Skeletal muscle satellite cell (primary cell): ENCODE results near the gene FGR.

ENCODE experiments used
- H3K27me3 ChIP-seq: 2 replicates; pipeline ENCODE4 v1.7.0; 2013; ENCODE audit warnings: low read length; ENCODE audit not compliant: control insufficient read depth, insufficient read depth
- H3K36me3 ChIP-seq: 2 replicates; pipeline ENCODE4 v1.7.0; 2013; ENCODE audit warnings: mild to moderate bottlenecking, control low read depth, low read length; ENCODE audit not compliant: insufficient read depth
- H3K4me1 ChIP-seq: 2 replicates; pipeline ENCODE4 v1.7.0; 2013; ENCODE audit warnings: low read length; ENCODE audit not compliant: control insufficient read depth, insufficient read depth
- H3K4me2 ChIP-seq: 2 replicates; pipeline ENCODE4 v1.7.0; 2013; ENCODE audit warnings: mild to moderate bottlenecking, low read length
- H3K4me3 ChIP-seq: 2 replicates; pipeline ENCODE4 v1.7.0; 2013; ENCODE audit warnings: low read length
- H3K9ac ChIP-seq: 2 replicates; pipeline ENCODE4 v1.7.0; 2013; ENCODE audit warnings: mild to moderate bottlenecking, low read depth, low read length, moderate library complexity
- H3K9me3 ChIP-seq: replicated peaks from 2 replicates; pipeline ENCODE4 v1.7.0; 2013; ENCODE audit warnings: mild to moderate bottlenecking, control low read depth, low read length

The FGR gene

DNA sequence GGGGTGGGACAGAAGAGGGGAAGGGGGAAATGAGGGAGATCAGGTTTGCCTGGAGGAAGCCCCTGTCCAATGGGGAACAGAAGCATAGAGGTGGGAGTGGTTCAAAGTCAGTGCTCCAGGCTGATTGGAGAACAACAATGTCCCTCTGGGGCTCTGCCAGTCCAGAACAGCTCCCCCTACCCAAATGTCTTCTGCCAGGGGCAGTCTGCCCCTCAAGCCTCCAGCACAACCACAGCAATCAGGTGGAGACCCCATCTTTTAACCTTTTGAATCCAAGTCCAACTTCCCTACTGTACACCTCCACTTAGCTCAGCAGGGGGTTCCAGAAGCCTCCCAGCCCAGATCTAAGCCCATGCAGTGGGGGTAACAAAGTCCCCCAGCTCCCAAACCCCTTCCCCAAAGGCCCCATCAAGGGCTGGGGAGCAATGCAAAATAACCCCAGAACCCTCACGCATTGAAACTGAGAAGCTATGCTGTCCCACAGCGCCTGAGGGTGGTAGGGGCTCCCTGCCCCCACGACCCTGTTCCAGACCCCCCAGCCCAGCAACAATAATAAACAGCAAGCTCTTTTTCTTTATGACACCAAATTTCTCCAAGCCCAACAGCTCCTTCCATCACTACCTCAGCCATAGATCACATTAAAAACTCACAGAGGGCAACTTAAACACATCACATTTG, 34.3 kb downstream of the FGR start:
- peaks cover 62% of the 10 kb centered on the region for H3K4me1 ChIP-seq
- H3K4me2 ChIP-seq = peak overlapping the region; percentile 99
- peak overlapping the region; percentile 79 for H3K4me3 ChIP-seq
- no peaks in the 10 kb centered on the region for H3K36me3 ChIP-seq
- H3K9ac ChIP-seq = peak overlapping the region; percentile 82
- H3K9me3 ChIP-seq = no peaks in the 10 kb centered on the region
- no peaks in the 10 kb centered on the region for H3K27me3 ChIP-seq

DNA sequence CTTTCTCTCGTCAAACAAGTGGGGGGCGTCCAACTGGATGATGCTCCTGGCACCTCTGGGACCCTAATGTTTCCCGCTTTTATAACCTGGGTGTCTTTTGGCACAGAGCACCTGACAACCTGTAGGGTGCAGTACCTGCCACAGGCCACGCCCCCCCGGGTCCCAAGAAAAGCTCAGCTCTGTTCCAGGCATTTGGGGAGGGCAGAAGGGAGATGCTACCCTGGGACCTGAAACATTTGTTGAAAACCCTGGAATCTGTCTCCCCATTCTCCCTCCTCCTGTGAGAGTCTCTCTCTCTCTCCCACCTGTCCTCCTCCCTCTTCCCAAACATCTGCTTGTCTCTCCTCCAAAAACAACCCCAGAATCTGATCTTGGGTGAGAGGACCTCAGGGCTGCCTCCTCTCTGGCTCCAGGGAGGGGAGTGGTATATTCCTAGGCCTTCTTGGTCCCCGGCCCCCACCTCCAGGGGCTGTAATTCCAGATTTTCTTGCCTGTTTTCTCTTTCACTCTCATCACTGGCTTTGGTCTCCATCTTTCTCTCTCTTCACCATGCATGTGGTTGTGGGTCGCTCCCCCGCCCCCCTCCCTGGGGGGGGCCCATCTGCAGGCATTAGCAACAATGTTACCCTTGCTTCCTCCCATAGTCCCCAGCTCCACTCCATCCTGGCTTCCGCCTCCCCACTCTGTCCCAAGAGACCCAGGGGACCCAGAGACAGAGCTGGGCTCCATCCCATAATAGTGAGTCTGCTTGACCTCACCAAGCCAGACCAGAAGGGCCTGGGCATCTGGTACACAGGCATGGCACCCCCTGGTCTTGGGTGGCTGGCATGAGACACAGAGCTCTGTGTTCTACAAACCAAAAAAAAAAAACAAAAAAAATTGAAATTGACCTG, 35.1 kb downstream of the FGR start:
- H3K4me1 ChIP-seq = peaks cover 70% of the 10 kb centered on the region
- H3K4me3 ChIP-seq = peak overlapping the region; percentile 79
- H3K36me3 ChIP-seq = peaks cover 4% of the 10 kb centered on the region

DNA sequence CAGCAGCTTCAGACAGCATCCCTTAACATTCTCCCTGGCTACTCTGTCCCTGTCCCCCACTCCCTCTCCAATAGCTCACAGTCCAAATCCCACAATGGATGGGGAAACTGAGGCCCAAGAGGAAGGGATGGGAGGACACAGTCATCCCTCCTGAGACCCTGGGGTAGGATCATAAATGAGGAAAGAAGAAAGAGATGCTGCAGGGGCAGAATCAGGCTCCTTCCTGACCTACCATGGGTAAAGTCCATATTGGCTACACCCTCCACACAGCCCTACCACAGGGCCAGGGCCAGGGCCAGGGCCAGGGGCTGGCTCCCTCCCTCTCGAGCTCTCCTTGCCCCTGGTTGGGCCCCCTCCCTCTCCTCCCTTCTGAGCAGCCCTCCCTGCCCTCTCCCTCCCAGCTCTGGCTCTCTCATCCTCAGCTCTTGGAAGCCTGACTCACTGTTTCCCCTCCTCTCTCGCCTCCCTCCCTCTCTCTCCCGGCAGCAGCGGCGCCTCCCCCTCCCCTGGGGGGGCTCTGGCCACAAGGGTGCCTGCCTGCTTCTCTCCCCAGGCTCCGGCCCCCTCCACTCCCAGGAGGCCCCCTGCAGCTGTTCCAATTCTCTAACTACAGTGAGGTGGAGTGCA, 36.0 kb downstream of the FGR start:
- H3K36me3 ChIP-seq = peaks cover 4% of the 10 kb centered on the region
- peaks cover 79% of the 10 kb centered on the region for H3K4me1 ChIP-seq
- peak overlapping the region; percentile 50 for H3K9ac ChIP-seq
- H3K4me3 ChIP-seq = peak overlapping the region; percentile 53
- H3K4me2 ChIP-seq = peak overlapping the region; percentile 99
- H3K27me3 ChIP-seq = no peaks in the 10 kb centered on the region
- no peaks in the 10 kb centered on the region for H3K9me3 ChIP-seq

More for the DNA sequence above, 35.1 kb downstream of the FGR start:
- Histone ChIP-seq H3K27me3 (no peaks in the 10 kb centered on the region), H3K9me3 (no peaks in the 10 kb centered on the region), H3K4me2 (peak overlapping the region; percentile 99), H3K9ac (peak overlapping the region; percentile 50)

DNA sequence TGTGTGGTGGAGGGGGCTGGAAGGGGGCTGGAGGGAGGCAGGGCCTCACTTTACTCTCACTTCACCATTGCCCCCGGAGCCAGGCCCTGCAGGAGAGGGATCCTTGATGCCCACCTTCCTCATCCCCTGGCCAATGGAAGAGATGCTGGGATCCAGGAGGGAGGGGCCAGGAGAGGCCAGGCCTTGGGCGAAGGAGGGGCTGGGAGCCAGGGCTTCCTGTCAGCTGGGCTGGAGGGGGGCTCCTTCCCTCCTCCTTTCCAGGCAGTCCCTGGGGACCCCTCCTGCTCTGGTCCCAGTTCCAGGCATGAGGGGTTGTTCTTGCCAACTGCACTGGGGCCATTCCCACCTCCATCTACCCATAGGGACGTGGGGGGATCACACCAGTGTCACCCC, 36.7 kb downstream of the FGR start:
- Histone ChIP-seq H3K9ac (peak overlapping the region; percentile 50), H3K9me3 (no peaks in the 10 kb centered on the region)

DNA sequence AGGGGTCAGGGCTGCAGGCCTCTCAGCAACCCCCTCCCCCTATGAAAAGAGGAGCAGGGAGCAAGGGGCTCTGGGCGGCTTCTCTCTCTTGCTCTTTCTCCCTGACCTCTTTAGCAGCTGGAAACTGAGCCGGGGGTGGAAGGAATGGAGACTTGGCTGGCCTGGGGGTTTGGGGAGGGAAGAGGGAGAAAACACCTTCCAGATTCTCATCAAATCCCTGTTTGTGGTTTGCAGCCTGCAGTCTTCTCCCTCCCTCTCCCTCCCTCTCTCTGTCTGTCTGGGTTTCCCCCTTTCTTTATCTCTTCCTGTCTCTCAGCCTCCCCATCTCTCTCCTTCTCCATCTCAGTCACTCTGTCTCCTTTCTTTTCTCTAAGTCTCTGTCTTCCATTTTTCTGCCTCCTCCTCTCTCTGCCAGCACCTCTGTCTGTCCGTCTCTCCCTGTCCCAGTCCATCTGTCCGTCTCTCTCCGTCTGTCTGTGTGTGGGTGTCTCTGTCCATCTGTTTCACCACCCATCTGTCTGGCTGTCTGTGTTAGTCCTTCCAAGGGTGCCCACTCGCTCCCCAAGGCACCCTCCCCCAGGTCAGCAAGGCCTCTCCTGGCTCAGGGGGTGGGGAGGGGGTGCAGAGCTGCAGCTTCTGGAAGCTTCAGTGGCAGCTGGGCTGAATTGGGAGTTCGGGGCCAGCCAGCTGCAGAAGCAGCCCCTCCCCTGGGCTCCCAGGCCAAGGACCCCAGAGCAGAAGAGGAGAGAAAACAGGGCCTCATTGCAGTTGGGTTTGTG, 37.3 kb downstream of the FGR start:
- Histone ChIP-seq H3K4me2 (peak overlapping the region; percentile 99), H3K4me1 (peaks cover 92% of the 10 kb centered on the region), H3K4me3 (no peak overlapping the region)

More for the DNA sequence above, 36.7 kb downstream of the FGR start:
- Histone ChIP-seq H3K36me3 (peaks cover 4% of the 10 kb centered on the region), H3K4me2 (peak overlapping the region; percentile 99), H3K4me3 (peak overlapping the region; percentile 50), H3K4me1 (peaks cover 86% of the 10 kb centered on the region), H3K27me3 (no peaks in the 10 kb centered on the region)

DNA sequence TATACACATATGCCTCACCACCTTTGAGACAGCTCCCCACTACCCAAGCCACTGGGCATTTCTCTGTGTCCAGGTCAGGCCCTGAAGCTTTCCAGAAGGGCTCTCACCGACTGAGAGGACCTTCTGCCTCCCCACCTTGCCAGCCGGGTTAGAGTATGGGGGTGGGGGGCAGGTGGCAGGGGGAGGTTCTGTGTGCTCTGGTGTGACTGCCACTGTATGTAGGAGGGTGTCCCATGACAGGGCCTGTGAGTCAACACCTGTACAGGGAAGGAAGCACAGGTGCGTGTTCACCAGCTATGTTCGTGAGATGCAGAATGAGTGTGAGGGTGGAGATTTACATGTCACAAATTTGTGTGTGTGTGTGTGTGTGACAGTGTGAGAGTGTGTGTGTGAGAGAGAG, 38.0 kb downstream of the FGR start:
- Histone ChIP-seq H3K4me2 (no peak overlapping the region), H3K4me1 (peaks cover 93% of the 10 kb centered on the region), H3K4me3 (no peak overlapping the region), H3K9ac (no peak overlapping the region), H3K36me3 (peaks cover 4% of the 10 kb centered on the region), H3K27me3 (no peaks in the 10 kb centered on the region), H3K9me3 (no peaks in the 10 kb centered on the region)

More for the DNA sequence above, 37.3 kb downstream of the FGR start:
- Histone ChIP-seq H3K27me3 (no peaks in the 10 kb centered on the region), H3K9me3 (no peaks in the 10 kb centered on the region), H3K36me3 (peaks cover 4% of the 10 kb centered on the region), H3K9ac (peak overlapping the region; percentile 1)

DNA sequence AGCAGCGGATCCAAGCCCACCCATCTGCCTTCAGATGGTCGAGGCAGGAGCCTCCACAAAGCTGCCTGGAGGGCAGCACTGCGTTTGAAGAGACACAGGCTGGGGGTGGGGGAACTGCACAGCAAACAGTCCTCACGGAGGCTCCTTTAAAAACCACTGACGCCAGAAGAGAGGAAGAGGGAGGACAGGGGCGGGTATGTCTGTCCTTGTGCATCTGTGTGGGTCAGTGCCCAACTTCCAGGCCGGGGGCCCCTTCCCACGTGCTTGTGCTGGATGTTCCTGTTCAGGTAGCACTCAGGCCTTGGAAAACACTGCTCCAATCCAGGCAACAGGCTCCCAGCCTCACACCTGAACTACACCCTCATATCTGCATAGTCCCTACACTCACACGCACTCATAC, 38.7 kb downstream of the FGR start:
- H3K27me3 ChIP-seq = no peaks in the 10 kb centered on the region
- peaks cover 4% of the 10 kb centered on the region for H3K36me3 ChIP-seq
- H3K4me2 ChIP-seq = no peak overlapping the region
- no peak overlapping the region for H3K9ac ChIP-seq
- peaks cover 91% of the 10 kb centered on the region for H3K4me1 ChIP-seq
- no peaks in the 10 kb centered on the region for H3K9me3 ChIP-seq
- H3K4me3 ChIP-seq = no peak overlapping the region

DNA sequence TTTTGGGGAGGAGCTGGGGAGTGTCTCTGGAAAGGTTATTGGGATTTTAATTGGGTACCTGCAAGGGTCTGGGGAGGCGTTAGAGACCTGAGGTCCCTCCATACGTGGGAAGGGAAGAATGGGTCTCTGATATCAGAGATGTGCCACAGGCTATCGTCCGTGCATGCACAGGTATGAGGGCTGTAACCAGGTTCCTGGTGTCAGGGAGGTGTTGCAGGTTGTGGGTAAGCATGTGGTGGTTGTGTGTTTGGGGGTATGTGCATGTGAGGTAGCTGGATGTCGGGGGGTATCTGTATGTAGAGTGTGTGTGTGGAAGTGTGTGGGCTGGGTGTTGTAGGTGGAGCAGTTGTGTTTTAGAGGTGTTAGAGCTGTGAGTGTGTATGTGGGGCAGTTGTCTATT, 39.4 kb downstream of the FGR start:
- Histone ChIP-seq H3K9ac (no peak overlapping the region), H3K4me2 (peak overlapping the region; percentile 55), H3K36me3 (peaks cover 4% of the 10 kb centered on the region), H3K4me1 (peaks cover 91% of the 10 kb centered on the region), H3K9me3 (no peaks in the 10 kb centered on the region), H3K27me3 (no peaks in the 10 kb centered on the region), H3K4me3 (no peak overlapping the region)

DNA sequence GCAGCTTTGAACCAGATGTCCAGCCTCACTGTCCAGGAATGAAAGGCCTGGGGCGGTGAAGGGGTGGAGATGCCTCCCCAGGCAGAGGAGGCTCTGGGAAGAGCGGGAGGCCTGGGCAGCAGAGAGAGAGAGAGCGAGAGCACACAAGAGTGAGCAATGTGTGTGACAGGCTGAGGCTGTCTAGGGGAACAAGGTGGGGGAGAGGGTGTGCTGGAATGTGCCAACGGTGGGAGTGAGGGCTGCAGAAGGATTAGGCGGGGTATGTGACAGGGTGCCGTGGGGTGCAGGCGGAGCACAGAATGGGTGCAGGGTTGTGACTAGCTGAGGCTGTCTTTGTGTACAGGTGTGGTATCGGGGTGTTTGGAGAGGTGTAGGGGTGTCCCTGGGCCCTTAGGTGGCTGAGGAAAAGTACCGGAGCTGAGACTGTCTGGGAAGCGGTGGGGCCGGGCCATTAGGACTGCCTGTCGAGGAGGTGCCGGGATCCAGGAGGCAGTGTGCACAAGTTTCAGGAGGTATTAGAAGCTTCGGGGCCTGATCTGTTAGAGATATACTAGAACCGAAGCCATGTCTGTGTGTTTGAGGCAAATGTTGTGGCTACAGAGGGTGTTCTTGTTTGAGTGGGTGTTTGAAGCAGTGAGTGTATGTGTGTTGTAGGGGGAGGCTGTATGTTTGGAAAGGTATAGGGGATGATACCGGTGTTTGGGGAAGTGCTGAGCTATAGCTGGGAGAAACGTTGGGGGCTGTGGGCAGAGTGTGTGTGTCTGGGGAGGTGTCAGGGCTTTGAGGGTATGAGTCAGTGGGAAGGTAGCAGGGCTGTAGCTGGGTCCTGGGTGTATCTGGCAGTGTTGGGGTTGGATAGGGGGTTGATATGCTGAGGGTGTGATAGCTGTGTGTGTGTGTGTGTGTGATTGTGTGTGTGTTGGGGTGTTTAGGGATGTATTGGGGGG, 40.1 kb downstream of the FGR start:
- H3K27me3 ChIP-seq = no peaks in the 10 kb centered on the region
- H3K36me3 ChIP-seq = peaks cover 4% of the 10 kb centered on the region
- peak overlapping the region; percentile 55 for H3K4me2 ChIP-seq
- H3K9me3 ChIP-seq = no peaks in the 10 kb centered on the region
- H3K4me1 ChIP-seq = peaks cover 91% of the 10 kb centered on the region
- H3K9ac ChIP-seq = peak overlapping the region; percentile 2
- H3K4me3 ChIP-seq = no peak overlapping the region
